ENCODE measurements around the gene MTURN.
A peak's percentile ranks its signal among the peaks of the same experiment; 100 is the strongest.

MTURN gene

DNA sequence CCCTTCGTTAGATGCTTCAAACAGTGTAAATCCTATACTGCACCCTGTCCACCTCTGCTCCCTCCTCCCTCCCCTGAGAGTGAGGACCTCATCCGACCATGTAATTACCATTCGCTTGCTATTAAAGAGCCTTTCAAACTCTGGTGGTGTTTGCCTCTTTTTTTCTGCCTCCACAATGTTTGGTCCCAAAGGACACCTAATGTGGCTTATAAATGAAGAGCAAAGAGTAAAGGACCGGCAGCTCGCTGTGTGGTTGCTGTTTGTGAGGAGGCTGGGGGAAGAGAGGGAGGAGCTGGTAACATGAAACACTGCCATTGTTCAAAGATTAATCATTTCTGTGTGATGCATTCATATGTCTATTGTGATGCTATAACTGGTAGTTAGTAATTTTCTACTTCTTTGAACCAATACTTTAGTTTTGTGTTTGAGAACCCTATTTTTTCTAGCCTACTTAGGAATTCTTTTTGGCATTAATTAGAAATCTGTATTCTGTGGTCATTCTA lies 27.9 kb downstream of the MTURN start:
- peak; percentile 69 for DNase-seq

DNA sequence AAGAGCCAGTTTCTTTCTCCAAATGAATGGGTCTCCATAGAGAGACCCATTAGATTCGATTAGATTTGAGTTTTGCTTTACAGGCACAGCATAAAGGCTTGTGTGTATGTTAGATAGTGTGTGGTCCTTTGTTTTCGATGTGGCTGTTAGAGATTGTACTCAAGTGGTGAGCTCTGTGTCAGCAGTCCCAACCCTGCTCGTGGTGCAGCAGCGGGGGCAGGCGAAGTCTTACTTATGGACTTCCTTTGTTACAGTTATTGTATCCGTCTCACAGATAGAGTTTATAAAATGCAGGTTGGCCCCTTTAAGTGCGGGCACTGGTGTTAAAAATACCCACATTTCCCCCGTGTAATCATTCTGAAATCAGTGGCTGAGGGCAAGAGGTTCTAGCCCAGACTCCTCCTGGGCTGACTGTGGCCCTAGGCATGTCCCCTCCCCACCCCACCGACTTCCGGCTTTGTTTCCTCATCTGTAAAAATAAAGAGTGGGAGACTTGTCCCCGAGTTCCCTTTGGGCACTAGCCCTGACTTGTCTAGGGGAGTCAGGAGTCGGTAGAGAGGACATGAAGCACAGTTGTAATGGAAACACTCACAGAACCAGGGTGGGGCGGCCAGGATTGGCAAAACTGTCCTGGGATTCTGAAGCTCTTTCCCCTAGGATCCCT lies 28.6 kb downstream of the MTURN start:
- DNase-seq: no peak

DNA sequence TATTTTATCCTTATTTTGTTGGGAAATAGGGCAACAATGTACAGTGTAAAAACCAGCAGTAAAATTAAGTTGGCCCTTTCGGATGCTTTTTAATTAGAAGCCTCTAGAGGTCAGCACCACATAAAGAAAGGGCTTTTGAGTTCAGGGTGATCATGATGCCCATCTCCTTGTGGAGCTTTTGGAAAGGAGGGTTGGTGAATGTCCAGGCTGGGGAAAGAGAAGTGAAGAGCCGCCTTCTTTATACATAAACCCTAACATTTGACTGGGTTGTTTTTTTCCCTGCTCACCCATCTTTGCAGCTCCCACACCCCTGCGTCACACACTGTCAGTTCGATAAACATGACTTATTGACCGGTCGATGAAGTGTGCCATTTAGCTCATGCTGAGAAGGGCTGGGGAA lies 29.8 kb downstream of the MTURN start:
- DNase-seq: peak; percentile 70

DNA sequence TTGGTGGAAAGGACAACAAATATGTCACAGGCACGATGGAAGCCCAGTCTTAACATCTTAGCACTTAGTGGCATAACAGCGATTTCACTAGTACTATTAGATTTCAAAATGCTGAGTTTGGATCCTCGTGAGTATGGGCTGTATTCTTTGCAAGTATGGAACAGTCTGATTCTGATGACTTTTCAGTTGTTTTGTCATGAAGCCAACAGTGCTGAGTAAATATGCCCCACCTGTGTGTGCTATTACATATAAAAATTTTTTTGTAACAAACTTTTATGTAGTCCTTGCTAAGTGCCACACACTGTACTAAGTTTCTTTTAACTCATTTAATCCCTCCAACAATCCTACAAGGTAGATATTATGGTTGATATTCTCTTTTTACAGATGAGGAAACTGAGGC lies 30.8 kb downstream of the MTURN start:
- no peak for DNase-seq

- no peak for DNase-seq
Measured at GRCh38 chr7:30166155-30166840, 31.5 kb downstream of the MTURN start.

- no peak for DNase-seq
Measured at GRCh38 chr7:30166841-30167235, 32.1 kb downstream of the MTURN start.

- DNase-seq: no peak
Measured at GRCh38 chr7:30167901-30168300, 33.1 kb downstream of the MTURN start.

DNA sequence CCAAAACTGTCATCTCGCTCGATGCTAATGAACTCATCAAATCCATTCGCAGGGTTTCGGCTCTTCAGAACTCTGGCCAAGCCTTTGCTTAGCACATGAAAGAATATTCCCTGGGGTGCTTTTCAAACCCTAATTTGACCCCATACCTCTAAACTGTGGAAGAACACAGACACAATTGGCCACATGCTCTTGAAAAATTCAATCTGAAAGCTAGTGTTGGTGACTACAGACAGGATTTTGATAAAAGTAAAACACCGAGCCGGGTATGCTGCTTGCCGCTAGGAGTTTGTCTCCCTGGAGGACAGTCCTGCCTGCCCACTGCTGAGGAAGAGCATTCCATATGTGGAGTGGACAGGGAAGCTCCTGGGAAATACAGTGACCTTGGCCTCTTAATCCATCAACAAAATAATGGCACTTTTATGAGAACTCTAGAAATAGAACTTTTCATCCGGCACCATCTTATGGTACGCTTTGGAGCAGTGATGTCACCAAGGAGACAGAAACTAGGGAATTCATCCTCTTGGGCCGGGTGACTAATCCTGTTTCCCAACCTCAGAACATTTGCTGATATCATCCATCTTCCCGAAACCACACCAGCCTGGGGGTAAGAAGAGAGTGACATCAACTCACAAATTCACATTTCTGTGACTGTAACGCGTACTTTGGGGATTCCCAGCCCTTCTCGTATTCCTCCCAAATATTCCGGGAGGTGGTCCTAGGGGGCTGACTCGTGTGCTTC lies 34.2 kb downstream of the MTURN start:
- DNase-seq: peak; percentile 92

DNA sequence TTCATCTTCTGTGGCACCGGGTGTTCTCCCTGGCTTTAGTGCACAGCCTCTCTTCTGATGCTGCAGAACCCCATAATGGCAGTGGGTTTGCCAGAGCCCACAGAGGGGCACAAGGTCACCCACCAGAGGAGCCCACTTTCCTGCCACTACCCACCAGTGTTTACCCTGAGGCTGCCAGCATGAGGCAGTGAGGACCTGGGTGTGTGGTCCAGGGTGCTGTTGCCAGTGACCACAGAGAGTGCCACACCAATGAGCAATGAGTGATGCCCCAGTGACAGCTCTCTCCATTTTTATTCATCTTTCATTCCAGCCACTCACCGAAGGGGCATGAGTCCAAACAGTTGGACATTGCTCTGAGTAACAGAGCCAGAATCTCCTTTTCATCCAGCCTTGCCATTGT lies 34.8 kb downstream of the MTURN start:
- DNase-seq: peak; percentile 53

- DNase-seq: no peak
Measured at GRCh38 chr7:30170476-30171205, 35.9 kb downstream of the MTURN start.

DNA sequence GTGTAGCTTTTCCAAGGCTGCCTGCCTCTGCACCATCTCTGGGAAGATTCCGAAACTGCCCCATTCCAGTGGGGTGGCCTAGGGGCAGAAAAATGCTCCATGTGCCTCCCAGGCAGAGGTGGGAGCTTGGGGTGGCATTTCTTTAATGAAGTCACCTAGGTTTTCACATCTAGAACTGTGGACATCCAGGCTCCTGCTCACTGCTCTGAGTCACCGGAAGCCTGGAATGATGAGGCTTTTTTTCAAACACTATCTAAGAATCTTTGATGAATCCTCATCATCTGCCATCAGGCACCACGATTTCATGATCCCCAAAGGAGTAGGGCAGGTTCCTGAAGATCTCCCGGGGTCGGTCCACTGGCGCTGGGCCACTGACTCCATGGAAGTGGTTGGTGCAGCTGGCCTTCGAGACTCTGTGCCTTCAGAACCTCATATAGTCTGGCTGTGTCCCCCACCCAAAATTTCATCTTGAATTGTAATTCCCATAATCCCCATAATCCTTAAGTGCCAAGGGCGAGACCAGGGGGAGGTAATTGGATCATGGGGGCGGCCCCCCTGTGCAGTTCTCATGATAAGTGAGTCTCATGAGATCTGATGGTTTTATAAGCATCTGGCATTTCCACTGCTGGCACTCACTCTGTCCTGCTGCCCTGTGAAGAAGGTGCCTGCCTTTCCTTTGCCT lies 37.1 kb downstream of the MTURN start:
- peak; percentile 42 for DNase-seq

DNA sequence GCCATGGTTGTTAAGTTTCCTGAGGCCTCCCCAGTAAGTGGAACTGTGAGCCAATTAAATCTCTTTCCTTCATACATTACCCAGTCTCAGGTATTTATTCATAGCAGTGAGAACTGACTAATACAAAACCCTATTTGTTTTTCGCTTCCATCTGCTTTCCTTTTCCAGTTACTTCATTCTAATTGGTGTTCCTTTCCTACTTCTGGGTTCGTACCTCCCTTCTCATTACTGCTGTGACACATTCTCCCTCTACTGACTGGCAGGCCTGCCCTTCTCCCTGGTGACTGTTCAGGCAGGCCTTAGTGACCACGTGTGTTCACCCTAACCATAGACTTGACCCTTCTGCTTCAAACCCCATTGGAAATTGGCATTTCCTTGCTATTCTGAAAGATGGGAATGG lies 37.7 kb downstream of the MTURN start:
- no peak for DNase-seq

GRCh38 chr7:30173058-30173897 lies 38.5 kb downstream of the MTURN start:
- DNase-seq: peak; percentile 97

DNA sequence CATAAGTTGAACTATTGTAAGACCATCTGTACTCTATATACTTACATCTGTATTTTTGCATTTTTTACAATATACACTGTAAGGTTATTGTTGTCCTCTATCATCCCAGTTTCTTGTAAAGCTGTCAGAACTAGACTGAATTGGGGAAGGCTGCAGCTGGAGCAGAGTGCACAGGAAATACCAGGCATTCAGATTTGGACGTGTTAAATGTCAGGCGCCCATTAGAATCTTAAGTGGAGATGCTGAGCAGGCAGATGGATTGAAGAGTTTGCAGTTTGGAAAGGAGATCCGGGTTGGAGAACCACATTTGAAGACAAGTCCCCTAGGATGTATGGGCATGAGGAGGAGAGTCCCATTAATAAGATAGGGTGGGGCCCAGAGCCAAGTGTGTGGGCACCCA lies 40.4 kb downstream of the MTURN start:
- peak; percentile 60 for DNase-seq

DNA sequence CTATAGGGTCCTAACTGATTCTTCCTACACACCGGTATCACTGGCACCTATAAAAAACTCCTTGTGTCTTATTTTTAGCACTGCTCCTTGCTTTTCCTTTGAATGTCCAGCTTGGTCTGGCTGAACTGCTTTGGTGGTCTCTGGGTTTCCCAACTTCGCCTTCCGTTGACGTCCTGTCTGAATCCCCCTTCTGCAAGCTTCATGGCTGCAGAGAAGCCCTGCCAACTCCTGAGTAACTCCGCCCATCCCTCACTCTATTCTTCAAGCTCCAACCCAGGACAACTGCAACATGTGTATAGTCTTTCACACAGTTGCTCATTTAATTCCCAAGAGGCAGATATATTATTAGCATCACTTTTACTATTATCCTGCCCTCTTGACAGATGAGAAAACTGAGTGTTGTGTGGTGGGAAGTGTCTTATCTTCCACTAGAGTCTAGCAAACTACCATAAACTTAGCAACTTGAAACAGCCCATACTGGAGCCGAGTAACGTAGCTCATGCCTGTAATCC lies 40.9 kb downstream of the MTURN start:
- peak; percentile 18 for DNase-seq

GRCh38 chr7:30176463-30177109 lies 41.8 kb downstream of the MTURN start:
- DNase-seq: no peak

- no peak for DNase-seq
Measured at GRCh38 chr7:30177186-30177585, 42.4 kb downstream of the MTURN start.

DNA sequence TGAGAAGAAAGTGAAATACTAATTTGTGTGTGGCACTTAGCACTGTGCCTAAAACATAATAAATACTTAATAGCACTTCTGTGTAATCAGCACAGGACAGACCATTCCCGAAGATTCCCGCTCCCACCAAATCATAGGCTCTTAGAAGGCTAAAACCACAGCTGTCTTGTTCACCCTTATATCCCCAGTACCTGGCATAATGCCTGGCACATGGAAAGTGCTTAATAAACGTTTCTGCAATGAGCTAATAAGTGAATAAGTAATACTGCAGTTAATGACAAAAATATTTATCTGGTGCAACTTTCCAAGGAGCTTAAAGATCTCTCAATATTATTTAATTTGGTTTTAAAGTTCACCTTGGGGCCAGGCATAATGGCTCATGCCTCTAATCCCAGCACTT lies 43.2 kb downstream of the MTURN start:
- no peak for DNase-seq

DNA sequence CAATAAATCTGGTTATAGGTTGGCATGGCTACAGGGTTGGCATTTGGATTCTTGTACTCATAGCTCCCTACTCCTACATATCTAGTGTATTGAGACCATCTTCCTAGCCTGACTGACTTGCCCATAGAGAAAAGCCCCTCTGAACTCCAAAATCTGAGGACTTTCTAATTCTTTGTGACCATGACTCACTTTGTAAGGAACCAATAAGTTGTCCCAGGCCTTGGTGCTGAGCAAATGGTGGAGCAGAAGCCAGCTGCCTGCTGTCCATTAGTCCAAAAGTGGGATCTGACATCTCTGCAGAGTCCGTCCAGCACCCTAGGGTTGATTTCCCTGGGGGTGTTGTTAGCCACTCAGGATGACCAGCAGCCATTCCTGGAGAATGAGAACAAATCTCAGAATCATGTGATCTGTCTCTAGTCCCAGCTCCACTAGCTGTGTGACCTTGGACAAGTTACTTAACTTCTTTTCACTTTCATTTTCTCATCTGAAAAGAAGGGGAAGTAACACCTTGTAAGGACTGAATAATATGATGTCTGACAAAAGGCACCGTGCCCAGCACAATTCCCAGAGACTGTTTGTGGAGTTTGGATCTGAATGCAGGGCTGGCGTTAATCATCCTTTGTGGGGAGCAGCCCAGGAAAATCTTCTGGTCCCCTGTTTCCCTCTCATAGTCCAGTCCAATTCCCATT lies 44.1 kb downstream of the MTURN start:
- no peak for DNase-seq

GRCh38 chr7:30180718-30181117 lies 45.9 kb downstream of the MTURN start:
- no peak for DNase-seq

Data from fibroblast of skin of scalp (primary cell).